NCI-H82 (cell line): ENCODE results near the gene CELA3B.
"Not testable (repeated sequence)": the region's sequence is repeated elsewhere in the genome, so short reads cannot be mapped to it uniquely, and the experiment has no call there.

Source experiments
- DNase-seq: peaks from one replicate; lab custom pipeline; 2025; lab: John Stamatoyannopoulos, UW

CELA3B gene, protein sequence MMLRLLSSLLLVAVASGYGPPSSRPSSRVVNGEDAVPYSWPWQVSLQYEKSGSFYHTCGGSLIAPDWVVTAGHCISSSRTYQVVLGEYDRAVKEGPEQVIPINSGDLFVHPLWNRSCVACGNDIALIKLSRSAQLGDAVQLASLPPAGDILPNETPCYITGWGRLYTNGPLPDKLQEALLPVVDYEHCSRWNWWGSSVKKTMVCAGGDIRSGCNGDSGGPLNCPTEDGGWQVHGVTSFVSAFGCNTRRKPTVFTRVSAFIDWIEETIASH

DNA sequence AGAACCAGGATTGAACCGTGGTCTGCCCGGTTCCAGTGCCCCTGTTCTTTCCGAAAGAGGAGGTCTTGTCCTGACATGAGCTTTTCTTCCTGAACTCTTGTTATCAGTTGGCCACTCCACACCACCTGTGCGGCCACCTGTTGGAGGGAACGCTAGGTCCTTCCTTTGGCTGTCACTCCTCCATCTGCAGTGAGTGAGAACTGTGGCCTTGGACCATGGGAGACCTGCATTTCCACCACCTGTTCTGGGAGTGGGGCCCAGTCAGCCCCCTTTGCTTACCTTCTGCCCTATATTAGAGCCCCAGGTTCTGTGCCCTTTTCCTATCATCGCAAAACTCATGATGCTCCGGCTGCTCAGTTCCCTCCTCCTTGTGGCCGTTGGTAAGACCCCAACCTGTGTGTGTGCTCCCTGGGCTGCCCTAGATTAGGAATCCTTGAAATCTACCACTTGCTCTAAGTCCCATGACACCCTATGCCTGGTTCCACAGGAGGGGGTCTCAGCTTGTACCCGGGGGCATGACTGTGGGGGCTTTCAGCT, at the start of gene CELA3B:
TSS of gene CELA3B (plus strand) at position 320 of the 537 bp plus-strand sequence. CDS start at position 338, 18 bp downstream.
- not testable (repeated sequence) for DNase-seq

DNA sequence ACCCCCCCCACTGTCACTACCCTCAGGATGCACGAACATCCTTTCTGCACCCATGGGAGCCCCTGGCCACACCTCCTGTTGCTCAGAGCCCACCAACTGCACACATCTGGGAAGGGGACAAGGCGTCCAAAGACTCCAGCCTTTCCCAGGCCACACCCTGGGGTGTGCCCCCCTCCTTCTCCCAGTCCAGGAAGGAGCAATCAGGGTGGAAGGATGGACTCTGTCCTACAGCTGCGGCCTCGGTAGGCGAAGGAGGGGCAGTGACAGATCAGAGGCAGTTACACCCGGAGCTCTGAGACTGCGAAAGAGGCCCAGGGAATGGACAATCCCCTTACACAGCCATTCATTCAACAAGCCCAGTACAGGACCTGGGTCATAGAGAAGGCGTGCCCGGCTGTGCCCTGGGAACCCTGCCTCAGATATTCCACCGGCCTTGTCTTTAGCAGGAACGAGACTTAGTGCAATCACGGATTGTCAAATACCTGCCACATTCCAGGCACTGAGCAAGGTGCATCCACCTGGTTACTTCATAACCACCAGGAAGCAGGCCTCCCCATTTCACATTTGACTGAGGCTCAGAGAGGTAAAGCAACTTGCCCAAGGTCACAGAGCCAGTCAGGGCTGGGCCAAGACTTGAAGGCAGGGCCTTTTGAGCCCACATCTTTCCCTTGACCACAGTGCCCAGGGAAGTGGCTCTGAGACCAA, 49.1 kb upstream of the CELA3B start:
- DNase-seq: no peak

DNA sequence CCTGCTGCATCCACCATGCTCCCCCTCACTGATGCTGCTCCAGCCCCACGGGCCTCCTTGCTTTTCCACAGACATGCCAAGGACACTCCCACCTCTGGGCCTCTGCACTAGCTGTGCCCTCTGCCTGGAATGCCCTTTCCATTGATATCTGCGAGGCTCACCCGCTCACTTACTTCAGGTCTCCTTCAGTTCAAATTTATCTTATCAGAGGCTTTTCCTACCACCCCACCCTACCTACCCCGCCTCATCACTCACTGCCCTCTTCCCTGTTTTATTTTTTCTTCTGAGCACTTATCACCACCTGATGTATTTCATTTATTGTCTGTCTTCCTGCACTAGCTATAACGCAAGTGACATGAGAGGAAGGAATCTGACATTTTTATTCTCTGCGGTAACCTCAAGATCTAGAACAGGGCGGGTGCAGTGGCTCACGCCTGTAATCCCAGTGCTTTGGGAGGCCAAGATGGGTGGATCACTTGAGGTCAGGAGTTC, 46.7 kb upstream of the CELA3B start:
- no peak for DNase-seq

DNA sequence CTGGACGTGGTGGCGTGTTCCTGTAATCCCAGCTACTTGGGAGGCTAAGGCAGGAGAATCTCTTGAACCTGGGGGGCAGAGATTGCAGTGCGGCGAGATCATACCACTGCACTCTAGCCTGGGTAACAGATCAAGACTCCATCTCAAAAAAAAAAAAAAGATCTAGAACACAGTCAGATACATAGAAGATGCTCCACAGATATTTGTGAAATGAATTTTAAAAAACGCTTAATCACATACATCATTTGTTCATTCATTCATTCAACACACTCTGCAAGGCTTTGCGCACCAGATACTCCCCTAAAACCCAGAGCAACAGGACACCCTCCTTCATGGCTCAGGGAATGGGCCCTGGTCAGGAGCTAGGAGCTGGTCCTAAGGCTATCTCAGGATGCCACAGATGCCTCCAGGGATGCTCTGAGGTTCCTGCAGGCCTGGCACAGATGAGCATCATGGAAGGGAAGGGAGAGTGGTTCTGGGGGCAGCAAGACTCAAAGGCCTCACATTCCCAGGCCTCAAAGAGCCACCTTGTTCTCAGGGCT, 46.1 kb upstream of the CELA3B start:
- DNase-seq: no peak

DNA sequence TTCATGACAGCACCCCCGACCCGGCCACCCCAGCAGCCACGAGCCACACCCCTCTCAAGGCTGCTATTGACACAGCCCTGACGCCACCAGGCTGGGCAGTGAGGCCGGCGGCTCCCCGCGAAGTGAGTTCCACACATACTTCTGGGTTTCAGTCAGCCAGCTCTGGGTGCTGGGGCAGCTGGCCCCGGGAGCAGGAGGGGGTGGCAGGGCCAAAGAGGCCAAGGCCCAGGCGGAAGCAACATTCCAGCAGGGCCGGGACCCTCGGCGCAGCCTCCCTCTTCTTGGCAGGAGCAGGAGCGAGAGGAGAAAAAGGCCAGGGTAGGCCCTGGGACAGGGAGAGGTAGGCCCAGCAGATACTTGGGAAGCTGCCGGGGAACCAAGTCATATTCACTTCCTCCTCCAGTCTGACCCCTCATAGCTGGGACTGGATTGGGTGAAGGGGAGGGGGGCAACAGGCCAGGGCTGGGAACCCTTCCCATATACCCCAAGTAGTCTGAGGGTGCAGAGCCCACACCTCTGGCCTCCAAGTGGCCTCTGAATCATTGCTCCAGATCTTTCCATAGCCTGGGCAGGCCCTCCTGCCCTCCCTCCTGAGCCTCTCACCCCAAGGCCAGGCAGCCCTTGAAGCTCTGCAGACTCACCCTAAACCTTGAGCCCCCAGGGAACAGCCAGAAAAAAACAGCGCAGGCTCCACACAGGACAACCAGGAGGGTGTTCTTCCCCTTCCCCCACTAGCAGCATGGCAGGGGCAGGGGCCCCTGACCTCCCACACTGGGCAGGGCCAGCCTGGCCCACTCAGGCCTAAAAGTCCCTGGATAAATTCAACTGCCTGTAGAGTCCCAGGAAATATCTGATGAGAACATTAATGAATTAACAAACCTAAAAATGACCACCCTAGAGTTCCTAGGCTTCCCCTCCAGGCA, 45.4 kb upstream of the CELA3B start:
- no peak for DNase-seq

DNA sequence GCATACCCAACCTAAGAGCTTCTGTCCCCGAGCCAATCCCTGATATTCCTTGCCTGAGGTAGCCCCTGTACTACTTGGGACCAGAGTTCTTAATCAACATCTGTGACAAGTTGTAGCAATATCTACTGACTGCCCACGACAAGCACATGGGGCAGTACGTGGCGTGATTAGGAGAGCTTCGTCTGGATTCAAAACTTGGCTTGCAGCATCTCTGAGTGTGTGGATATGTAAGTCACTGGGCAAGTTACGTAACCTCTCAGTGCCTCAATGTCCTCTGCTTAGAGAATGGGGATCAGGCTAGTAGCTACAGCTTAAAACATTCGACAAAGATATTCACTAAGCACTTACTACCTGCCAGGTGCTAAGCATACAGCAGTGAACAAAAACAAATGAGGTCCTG, 44.7 kb upstream of the CELA3B start:
- DNase-seq: no peak

DNA sequence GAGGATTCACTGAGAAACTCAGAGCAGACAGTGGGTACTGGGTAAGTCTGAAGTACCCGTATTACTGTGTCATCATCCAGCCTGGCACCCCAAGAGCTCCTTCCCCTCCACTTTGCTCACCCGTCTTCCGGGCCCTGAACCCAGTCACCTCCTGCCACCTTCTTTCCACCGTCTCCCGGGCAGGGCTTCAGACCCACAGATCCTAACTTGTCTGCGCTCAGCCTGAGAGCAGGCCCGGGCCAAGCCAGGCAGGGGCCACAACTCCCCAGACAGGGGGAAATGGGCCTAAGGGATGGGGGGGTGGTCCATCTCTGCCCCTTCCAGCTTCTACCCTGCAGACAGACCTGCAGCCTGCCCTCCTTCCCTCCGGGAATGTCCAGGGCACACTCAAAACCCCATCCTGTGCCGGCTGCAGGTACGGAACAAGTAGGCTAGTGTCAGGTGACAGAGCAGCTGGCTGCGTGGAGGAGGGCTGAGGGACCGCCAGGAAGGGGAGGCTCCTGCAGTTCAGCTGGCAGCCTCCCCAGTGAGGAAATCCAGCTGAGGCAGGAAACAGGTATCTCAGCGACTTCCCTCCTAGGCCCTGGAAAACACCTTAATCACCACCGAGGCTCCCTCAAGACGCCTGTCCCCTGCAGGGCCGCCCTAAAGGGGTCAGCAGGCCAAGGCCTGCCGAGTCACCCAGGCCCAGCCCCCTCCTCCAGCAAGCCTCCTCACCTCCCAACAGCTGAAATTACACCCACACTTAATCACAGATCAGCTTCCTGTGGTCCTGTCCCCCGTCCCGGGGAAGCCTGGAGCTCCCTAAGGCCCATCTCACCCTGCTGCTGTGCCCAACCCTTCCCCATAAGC, 43.2 kb upstream of the CELA3B start:
- no peak for DNase-seq

DNA sequence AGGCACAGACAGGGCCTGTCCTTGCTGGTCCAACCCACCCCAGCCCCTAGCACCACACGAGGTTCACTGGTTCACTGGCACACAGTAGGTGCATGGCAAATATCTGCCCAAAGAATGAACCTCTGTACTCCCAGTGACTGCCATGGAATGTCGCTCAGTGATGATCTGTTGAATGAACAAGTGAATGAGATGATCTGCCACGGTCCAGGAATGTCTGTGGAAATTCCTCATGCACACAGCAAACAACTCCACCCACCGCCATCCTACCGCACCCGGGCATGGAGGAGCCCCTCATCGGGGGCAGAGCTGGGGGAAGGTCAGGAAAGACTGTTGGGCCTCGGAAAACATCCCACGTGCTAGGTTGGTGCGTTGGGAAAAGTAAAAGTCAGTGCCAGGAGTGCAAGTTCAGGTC, 41.4 kb upstream of the CELA3B start:
- peak; percentile 28 for DNase-seq

DNA sequence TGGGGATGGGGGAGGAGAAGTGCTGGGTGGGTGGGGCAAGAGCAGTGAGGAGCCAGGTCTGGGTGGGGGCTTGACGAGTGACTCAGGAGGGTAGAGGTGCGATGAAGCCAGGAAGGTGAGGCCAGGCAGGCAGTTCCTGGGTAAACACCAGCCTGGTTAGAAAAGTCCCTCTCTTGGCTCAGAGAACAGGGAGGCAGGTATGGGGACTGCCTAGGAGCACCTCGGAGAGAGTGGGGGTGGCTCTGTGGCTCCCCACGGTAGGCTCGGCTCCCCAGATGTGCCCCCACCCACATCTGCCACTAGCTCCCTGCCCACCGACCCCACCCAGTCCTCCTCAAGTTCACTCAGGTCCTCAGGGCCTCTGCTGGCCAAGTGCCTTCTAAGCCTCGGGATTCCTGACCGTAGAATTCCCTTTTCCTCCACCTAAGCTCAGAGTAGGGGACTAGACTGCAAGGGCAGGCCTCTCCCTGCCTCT, 40.9 kb upstream of the CELA3B start:
- DNase-seq: peak; percentile 34

DNA sequence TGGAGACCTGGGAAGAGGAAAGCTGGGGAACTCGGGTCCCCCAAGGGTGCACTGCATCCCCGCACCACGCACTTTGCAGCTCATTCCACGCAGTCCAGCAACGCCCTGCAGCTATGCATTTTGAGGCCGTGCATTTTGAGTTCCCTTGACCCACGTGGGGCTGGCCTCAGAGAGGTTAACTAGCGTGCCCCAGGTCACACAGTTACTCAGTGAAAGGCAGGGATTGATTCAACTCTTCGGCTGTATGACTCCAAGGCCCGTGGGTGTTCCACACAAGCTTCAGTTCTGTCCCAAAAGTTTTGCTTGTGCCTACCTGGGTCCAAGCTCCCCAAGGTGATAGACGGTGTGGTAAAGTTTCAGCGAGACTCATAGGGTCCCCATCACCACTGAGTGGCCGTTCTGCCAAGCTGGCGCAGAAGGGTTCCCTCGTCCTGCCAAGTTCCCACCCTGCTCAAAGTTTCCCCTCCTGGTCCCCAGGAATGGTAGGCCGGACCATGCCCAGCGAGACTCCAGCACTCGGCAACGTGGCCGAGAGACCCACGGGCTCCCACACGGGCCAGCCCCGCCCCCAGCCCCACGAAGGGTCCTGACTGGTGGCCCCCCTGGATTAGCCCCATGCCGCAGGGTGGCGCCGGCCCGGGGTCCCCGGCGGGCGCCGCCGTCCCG, 40.3 kb upstream of the CELA3B start:
- peak; percentile 48 for DNase-seq

DNA sequence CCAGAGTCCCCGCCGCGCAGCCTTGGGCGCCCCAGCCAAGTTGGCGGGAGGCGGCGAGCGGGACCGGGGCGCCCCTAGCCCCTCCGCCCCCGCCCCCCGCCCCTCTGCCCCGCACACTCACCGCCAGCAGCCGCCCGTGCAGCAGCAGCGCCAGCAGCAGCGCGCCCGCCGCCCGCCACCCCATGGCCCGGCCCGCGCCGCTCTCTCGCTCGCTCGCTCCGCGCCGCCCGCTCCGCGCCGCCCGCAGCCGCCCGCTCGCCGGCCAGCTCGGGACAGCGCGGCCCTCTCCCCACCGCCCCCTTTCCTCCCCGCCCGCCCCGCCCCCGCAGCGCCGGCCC, 39.8 kb upstream of the CELA3B start, which contains the start of gene HSPG2:
TSS of gene HSPG2 (minus strand) at position 277 of the 338 bp plus-strand sequence. CDS start at position 184, 93 bp downstream.
- no peak for DNase-seq

DNA sequence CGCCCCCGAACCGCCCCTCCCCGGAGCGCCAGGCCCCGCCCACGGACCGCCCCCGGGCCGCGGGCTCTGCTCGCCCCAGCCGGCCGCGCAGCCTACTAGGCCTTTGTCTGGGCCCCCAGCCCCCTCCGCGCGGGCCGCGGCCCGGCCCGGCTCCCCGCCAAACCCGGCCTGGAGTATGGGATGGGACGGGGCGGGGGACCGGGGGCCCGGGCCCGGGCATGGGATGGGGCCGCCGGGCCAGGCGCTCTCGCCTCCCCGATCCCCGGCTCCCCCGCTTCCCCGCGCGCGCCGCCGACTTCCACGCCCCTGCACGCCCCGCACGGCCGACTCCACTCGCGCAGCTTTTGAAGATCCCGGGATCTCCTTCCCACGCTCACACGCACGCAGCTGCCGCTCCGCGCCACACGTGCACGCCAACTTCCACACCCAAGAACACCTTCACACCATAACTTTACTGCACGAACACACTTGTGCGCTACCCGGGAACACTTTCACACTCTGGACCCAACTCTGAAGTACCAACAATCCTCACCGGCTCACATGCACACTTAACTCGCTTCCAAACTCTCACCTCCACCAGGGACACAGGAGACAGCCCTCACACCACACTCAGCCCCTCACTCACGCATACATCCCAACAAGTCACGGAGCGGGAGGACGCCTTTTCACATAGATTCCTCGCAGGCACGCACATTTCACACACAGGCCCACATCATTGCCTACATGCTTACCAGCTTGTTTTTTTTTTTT, 39.3 kb upstream of the CELA3B start:
- DNase-seq: peak; percentile 91

DNA sequence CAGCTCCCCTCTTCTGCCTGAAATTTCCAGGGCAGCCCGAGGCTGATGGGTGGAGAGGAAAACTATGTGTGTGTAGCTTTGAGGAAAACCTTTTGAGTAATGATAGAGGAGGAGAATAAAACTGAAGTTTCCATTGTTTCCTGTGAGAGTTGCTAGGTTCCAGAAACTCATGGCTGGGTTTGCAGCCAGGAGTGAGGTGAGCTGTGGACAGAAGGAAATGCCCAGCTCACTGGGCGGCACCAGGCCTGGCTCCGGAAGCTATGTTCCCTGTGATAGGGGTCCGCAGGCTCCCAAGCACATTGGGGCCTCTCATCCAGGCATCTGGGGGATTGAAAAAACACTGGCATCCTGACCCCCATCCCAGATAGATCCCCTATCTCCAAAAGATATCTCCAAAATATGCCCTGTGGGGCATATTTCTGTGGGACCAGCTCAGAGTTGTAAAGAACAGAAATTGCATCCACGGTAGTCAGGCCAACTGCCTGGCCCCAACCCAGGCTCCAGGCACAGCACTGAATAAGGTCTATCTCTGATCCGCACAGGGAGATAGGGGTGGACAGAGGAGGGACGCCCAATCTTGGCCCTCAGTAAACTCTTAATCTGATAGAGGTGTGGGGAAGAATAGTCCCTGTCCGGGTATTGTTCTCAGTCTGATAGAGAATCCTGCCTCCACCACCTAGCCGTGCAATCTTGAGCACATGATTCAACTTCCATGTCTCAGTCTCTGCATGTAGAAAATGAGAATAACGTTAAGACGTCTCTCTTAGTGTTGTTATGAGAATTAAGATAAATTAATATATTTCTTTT, 37.9 kb upstream of the CELA3B start:
- no peak for DNase-seq

DNA sequence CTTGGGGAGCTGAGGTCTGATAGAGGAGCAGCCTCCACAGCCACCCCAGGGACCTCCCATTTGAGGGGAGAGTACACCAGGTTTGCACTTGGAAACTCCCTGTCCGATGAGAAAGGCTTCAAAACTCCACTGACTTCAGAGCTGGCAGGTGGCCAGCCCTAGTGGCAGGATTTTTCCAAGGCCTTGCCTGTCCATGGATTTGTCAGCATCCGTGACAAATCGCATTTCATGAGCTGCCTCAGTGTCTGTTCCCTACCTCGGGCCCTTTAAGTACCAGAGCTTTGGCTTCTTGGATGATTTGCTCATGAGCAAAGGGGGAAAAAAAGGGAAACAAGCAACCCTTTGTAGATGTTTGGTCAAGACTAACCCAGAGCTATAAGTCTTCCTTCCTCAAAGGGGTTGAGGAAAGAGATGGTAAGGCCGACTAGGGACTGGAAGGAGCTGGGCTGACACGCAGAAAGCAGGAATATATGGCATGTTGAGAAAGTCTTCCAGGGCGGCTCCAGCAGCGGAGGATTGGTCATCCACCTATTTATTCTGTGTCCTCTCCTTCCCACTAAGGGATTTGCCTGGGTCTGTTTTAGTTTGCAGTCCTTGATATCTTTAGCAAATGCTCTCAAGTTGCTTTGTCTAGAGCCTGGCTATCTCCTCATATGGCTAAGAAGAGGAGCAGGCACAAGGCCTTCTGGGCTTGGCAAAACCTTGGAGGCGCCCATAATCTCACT, 37.0 kb upstream of the CELA3B start:
- peak; percentile 83 for DNase-seq

DNA sequence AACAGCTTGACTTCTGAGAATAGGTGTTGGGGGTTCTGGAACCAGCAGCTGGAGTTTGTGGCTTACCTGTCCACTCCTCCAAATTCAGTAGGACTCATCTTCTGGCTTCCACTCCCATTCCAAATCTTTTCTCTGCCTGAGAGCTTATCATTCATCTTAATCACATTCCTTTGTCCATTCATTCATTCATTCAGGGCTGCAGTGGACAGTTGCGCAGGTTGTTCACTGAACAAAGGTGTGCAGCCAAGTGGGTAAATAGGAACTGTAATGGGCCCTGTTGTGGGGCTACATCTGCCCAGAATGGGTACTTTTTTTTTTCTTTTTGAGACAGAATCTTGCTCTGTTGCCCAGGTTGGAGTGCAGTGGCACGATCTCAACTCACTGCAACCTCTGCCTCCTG, 36.3 kb upstream of the CELA3B start:
- no peak for DNase-seq

DNA sequence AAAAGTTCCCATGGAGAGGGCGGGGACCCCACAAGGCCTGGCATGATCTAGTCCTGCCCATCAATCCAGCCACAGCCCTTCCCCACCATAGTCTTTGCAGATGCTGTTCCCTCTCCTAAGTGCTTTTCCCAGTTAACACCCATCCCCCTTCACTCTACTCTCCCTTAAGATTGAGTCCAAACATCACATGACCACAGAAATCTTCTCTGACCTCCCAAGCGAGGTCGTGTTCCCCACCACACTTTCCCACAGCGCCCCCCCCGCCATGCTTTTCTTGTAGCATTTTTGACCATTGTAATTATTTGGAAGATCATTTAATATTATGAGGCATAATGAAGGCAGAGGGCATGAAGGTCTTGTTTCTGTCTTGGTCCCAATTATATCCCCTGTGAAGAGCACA, 35.5 kb upstream of the CELA3B start:
- no peak for DNase-seq

DNA sequence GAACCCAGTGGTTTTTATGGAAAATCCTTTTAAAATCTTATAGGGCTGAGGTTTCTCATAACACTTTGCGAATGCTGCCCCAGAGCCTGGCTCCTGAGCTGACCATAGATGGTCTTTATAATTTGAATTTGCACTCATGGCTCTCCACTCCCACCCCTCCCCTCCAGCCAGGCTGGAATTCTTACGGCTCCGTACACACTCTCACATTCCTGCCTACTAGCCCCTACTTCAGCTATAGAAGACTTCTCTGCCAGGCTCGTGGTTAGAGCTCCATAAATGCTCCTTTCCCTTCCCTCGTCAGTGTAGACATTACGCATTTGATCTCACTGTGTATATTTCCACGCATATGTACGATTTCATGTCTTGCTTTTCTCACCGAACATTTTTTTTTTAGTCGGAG, 34.4 kb upstream of the CELA3B start:
- DNase-seq: no peak
